GM10847 (cell line): ENCODE data around the gene TWSG1.

ENCODE experiments used
- POLR2A ChIP-seq: IDR thresholded peaks from 2 replicates; pipeline ENCODE4 v1.6.1; 2011; ENCODE audit not compliant: insufficient read length; ENCODE audit errors: extremely low read depth

TWSG1 gene

DNA sequence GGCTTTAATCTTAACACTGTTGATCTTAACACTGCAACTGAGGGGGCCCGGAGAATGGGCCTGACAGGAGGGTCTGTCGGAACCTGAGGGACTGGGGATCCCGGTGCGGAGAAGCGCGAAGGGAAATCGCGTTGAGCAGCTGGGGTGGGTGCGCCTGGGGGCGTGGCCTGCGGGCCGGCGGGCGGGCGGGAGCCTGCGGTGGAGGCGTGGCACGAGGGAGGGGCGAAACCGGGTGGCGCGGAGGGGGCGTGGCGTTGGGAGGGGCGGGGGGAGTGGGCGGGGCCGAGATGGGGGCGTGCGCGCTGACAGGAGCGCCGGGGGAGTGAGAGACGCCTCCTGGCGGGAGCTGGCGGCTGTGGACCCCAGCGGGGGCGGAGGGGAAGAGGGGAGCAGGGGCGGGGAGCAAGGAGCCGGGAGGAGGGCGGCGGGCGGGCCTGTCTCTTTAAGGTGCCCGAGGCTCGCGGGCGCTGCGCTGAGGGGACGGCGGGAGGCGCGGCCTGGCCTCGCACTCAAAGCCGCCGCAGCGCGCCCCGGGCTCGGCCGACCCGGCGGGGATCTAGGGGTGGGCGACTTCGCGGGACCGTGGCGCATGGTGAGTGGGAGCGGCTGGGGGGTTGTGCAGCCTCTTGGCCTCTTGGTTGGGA lies at the start of gene TWSG1:
TSS of gene TWSG1 (plus strand) at position 445 of the 644 bp plus-strand sequence. CDS start 2,457 bp downstream, outside the sequence.
- peak; percentile 56 for TF ChIP-seq POLR2A

DNA sequence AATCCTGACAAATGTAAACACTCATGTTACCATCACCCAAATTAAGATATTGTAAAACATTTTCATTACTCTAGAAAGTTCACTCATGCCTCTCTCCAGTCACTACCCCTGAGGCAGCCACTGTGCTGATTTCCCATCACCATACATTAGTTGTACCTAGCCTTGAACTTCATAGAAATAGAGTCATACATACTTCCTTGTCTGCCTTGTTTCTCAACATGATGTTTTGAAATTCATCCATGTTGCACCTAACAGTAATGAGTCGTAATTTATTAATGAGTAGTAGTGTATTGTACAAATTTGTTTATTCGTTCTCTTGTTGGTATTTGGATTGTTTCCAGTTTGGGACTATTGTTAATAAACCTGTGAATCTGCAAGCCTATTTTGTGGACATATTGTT lies 49.0 kb upstream of the TWSG1 start:
- no peak for TF ChIP-seq POLR2A

DNA sequence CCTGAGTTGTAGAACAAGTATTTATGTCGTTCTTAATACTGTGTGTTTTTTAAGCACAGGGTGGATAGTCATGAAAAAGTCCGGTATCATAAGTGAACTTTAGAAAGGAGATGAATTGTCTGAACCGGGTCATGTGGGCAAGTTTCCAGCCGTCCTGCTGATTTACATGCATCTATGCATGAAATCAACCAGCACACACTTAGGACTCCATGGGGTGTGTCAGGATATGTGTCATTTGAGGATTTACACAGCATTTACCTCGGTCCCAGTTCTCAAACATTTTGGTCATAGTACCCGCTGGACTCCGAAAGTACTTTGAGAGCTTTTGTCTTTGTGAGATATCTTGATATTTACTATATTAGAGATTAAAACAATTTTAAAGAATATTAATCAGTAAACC lies 47.5 kb upstream of the TWSG1 start:
- TF ChIP-seq POLR2A, result no peak

- TF ChIP-seq POLR2A, result no peak
These were observed 44.9 kb upstream of the TWSG1 start for GRCh38 chr18:9289698-9290097.

GRCh38 chr18:9290156-9290555 lies 44.4 kb upstream of the TWSG1 start:
- TF ChIP-seq POLR2A, result no peak

DNA sequence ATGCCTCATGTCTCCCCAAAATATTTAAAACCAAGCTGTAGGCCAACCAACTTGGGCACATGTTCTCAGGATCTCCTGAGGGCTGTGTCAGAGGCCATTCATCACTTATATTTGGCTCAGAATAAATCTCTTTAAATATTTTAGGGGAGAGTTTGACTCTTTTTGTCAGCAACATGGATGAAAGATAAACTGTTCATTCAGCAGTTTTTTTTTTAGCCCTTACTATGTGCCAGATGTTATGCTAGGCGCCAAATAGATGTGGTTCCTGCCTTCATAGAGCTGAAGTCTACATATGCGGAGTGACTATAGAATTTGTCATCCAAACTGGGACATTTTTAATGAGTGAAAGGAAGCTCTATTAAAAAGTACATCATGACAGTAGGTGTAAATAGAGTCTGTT lies 42.5 kb upstream of the TWSG1 start:
- TF ChIP-seq POLR2A, result no peak

DNA sequence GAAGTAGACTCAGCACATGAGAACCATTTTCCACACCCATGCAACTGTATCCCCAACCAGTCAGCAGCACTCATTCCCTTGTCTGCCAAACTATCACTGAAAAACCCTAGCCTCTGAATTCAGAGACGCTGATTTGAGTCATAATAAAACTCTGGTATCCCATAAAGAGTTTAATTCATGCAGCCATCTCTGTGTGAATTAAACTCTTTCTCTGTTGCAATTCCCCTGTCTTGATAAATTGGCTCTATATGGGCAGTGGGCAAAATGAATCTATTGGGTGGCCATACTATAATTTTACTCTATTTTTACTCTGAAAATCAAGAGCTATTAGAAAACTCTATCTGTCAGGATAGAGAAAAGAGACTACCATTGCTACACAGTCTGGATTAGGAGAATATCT lies 40.6 kb upstream of the TWSG1 start:
- TF ChIP-seq POLR2A, result no peak

GRCh38 chr18:9296233-9297006 lies 38.2 kb upstream of the TWSG1 start:
- TF ChIP-seq POLR2A, result no peak

- TF ChIP-seq POLR2A, result no peak
These were observed 37.6 kb upstream of the TWSG1 start for GRCh38 chr18:9297007-9297393.

- no peak for TF ChIP-seq POLR2A
These were observed 30.0 kb upstream of the TWSG1 start for GRCh38 chr18:9304388-9305070.

GRCh38 chr18:9319333-9319732 lies 15.2 kb upstream of the TWSG1 start:
- no peak for TF ChIP-seq POLR2A

- TF ChIP-seq POLR2A, result no peak
These were observed 13.5 kb upstream of the TWSG1 start for GRCh38 chr18:9321017-9321452.

DNA sequence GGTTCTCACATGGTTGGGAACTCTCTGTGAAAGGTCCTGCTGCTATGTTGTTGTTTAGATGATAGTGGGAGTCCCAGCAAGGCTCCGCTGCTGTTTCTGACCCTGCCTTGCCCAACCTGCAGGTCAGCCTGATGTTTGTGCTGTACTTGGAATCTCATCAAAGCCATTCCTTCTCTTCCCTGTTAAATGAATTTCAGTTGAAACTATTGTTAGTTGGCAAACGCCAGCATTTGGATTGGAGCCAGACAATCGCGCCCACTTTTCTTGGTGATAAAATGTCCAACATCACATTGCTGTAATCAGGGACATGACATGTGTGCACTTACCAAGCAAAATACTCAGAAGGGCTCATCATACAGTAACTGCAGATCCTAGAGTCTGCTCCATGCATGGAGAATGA lies 12.8 kb upstream of the TWSG1 start:
- no peak for TF ChIP-seq POLR2A

- TF ChIP-seq POLR2A, result no peak
These were observed 11.8 kb upstream of the TWSG1 start for GRCh38 chr18:9322744-9323143.

- no peak for TF ChIP-seq POLR2A
These were observed 10.7 kb upstream of the TWSG1 start for GRCh38 chr18:9323750-9324445.
